ENCODE data around the gene PCDHB15.
"Not testable (repeated sequence)": the region's sequence is repeated elsewhere in the genome, so short reads cannot be mapped to it uniquely, and the experiment has no call there.

GRCh38 chr5:141246971-141247370, 1.8 kb downstream of the PCDHB15 start:
- TF ChIP-seq POLR2A, TAF1 (IDR thresholded peaks at IDR 0.05; ENCODE audit: low read depth, low read length): not testable (repeated sequence)
